GM23338 (cell line): ENCODE results near the gene HK1. TPM values are rescaled to one million over a fixed set of nuclear protein-coding genes. Genes with fewer than 3 reads are reported as not detected.
A peak's percentile ranks its signal among the peaks of the same experiment; 100 is the strongest.

ENCODE experiments used
- ATAC-seq: fragments of 200-7000 bp; cut with Tn5 transposase; 3 replicates; pipeline ENCODE4 v1.9.1; 2020
- DNase-seq: peaks from one replicate; pipeline ENCODE4 v3.0.0-alpha.2; 2015; ENCODE audit warnings: low spot score
- H2AFZ ChIP-seq: fragments of 200-600 bp; sonication (generic); 2 replicates; pipeline ENCODE4 v1.8.0; 2016; ENCODE audit warnings: antibody characterized with exemption, mild to moderate bottlenecking, moderate library complexity
- H3F3A ChIP-seq: fragments of 200-600 bp; sonication (generic); replicated peaks from 2 replicates; pipeline ENCODE4 v1.8.0; 2017; ENCODE audit warnings: antibody characterized with exemption, mixed run types, low read depth
- H3K27ac ChIP-seq: fragments of 200-600 bp; sonication (generic); 2 replicates; pipeline ENCODE4 v1.6.1; 2016; ENCODE audit warnings: low read depth
- H3K27me3 ChIP-seq: fragments of 200-600 bp; sonication (generic); 2 replicates; pipeline ENCODE4 v1.8.0; 2016; ENCODE audit warnings: mild to moderate bottlenecking, mixed run types, moderate library complexity; ENCODE audit not compliant: insufficient read depth
- H3K36me3 ChIP-seq: fragments of 200-600 bp; sonication (generic); 2 replicates; pipeline ENCODE4 v1.8.0; 2016; ENCODE audit warnings: mild to moderate bottlenecking; ENCODE audit not compliant: insufficient read depth
- H3K4me1 ChIP-seq: fragments of 200-600 bp; sonication (generic); 2 replicates; pipeline ENCODE4 v1.8.0; 2016; ENCODE audit warnings: mild to moderate bottlenecking, moderate library complexity; ENCODE audit not compliant: insufficient read depth
- H3K4me2 ChIP-seq: fragments of 200-600 bp; sonication (generic); 2 replicates; pipeline ENCODE4 v1.7.1; 2017; ENCODE audit warnings: mixed run types
- H3K4me3 ChIP-seq: fragments of 200-600 bp; sonication (generic); 2 replicates; pipeline ENCODE4 v1.6.1; 2016; ENCODE audit warnings: mixed run types
- H3K79me2 ChIP-seq: fragments of 200-600 bp; sonication (generic); replicated peaks from 2 replicates; pipeline ENCODE4 v1.8.0; 2017; ENCODE audit warnings: mild to moderate bottlenecking; ENCODE audit not compliant: insufficient read depth
- H3K9me2 ChIP-seq: fragments of 200-600 bp; sonication (generic); 2 replicates; pipeline ENCODE4 v1.8.0; 2017; ENCODE audit not compliant: insufficient read depth
- H4K20me1 ChIP-seq: fragments of 200-600 bp; sonication (generic); replicated peaks from 2 replicates; pipeline ENCODE4 v1.8.0; 2017; ENCODE audit warnings: mild to moderate bottlenecking; ENCODE audit not compliant: insufficient read depth
- H3K27ac Mint-ChIP-seq: 2 replicates; pipeline ENCODE4 v1.8.0; 2020; ENCODE audit warnings: inconsistent platforms, mild to moderate bottlenecking, moderate library complexity, mixed read lengths
- H3K27me3 Mint-ChIP-seq: 3 replicates; pipeline ENCODE4 v1.8.0; 2022; ENCODE audit warnings: low read depth, mild to moderate bottlenecking, moderate library complexity, mixed read lengths, inconsistent platforms; ENCODE audit not compliant: insufficient read depth, poor library complexity
- H3K36me3 Mint-ChIP-seq: 3 replicates; pipeline ENCODE4 v1.8.0; 2021; ENCODE audit warnings: low read depth, mild to moderate bottlenecking, inconsistent platforms, moderate library complexity, mixed read lengths
- H3K4me1 Mint-ChIP-seq: 3 replicates; pipeline ENCODE4 v1.8.0; 2020; ENCODE audit warnings: mild to moderate bottlenecking, inconsistent platforms, mixed read lengths
- H3K4me3 Mint-ChIP-seq: 3 replicates; pipeline ENCODE4 v1.8.0; 2021; ENCODE audit warnings: moderate library complexity, mild to moderate bottlenecking, inconsistent platforms, mixed read lengths
- H3K9me3 Mint-ChIP-seq: 3 replicates; pipeline ENCODE4 v1.8.0; 2020; ENCODE audit warnings: moderate library complexity, mild to moderate bottlenecking, inconsistent platforms, mixed read lengths
- CREB1 ChIP-seq: fragments of 250-450 bp; sonication (Bioruptor Pico); IDR thresholded peaks from 2 replicates; pipeline ENCODE4 v1.5.0; 2020; ENCODE audit warnings: low read depth, mild to moderate bottlenecking, moderate library complexity
- EZH2 ChIP-seq: fragments of 200-600 bp; sonication (generic); IDR thresholded peaks from one replicate; pipeline ENCODE4 v1.8.0; 2017; ENCODE audit warnings: antibody characterized with exemption, mild to moderate bottlenecking, low read depth; ENCODE audit not compliant: unreplicated experiment
- EZH2phosphoT487 ChIP-seq: fragments of 200-600 bp; sonication (generic); IDR thresholded peaks from one replicate; pipeline ENCODE4 v1.8.1; 2018; ENCODE audit warnings: antibody characterized with exemption; ENCODE audit not compliant: unreplicated experiment
- JUNB ChIP-seq: IDR thresholded peaks from one replicate; pipeline ENCODE4 v1.6.1; 2016; ENCODE audit warnings: antibody characterized with exemption; ENCODE audit not compliant: unreplicated experiment
- NANOG ChIP-seq: IDR thresholded peaks from 2 replicates; pipeline ENCODE4 v1.6.1; 2016; ENCODE audit warnings: antibody characterized with exemption, borderline replicate concordance
- POLR2AphosphoS5 ChIP-seq: IDR thresholded peaks from 2 replicates; pipeline ENCODE4 v1.6.1; 2016; ENCODE audit warnings: antibody characterized with exemption, low read depth
- STAT1 ChIP-seq: IDR thresholded peaks from one replicate; pipeline ENCODE4 v1.6.1; 2016; ENCODE audit warnings: antibody characterized with exemption; ENCODE audit not compliant: unreplicated experiment
- ZNF114 ChIP-seq: fragments of 250-450 bp; sonication (Bioruptor Pico); IDR thresholded peaks from 2 replicates; pipeline ENCODE4 v1.5.0; 2020; ENCODE audit warnings: mild to moderate bottlenecking, moderate library complexity
- ZNF331 ChIP-seq: fragments of 250-450 bp; sonication (Bioruptor Pico); IDR thresholded peaks from 2 replicates; pipeline ENCODE4 v1.5.0; 2020; ENCODE audit warnings: low read depth, mild to moderate bottlenecking, moderate library complexity
- polyA plus RNA-seq: library from polyadenylated mRNA; unstranded; fragments of >200 nt; fragmentation: Nextera tagmentation; extraction: Ambion mirVana; gene quantifications from 2 replicates; pipeline ENCODE4 v1.2.1, GENCODE V29; 2016
- total RNA-seq: library from RNA; depleted of rRNA; stranded (reverse); fragments of >200 nt; shearing (Covaris generic); gene quantifications from 2 replicates; pipeline ENCODE4 v1.2.3, GENCODE V29; 2014
- TF ChIP-seq, protein P1 (sequence below): IDR thresholded peaks from one replicate; pipeline ENCODE4 v1.6.1; 2018; ENCODE audit warnings: antibody characterized with exemption; ENCODE audit not compliant: unreplicated experiment
- TF ChIP-seq, protein P2 (sequence below): fragments of 250-450 bp; sonication (Bioruptor Pico); IDR thresholded peaks from 2 replicates; pipeline ENCODE4 v1.5.0; 2020; ENCODE audit warnings: mild to moderate bottlenecking, moderate library complexity
- TF ChIP-seq, protein P3 (sequence below), 2 experiments: fragments of 200-600 bp in 1 of 2; sonication (generic) in 1 of 2; conservative IDR thresholded peaks; 2 replicates each; pipeline versions ENCODE4 v1.5.1 to v1.6.1; 2016 to 2017; ENCODE audit warnings: antibody characterized with exemption in 2 of 2, low read depth in 2 of 2, mild to moderate bottlenecking in 2 of 2, moderate library complexity in 1 of 2

HK1 gene
- total and polyA plus RNA-seq, 2 experiments from 2014 or later, result 76.6 to 229 TPM

DNA sequence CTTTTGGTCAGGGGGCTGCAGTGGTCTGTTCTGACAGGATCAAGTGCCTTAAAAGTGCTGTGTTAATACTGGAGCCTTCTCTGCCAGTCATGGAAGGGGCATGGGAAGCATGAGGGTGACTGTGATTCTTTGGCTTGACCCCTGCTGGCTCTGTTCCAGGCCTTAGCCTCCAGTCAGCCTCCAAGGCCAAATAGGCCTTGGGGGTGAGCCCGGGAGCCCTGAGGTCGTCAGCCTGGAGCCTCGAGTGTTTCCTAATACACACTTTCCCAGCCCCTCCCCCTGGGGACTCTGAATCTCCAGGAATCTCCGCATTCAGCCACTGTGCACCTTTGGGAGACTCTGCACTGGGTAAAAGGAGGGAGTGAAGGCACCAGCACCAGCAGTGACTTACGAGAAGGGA is 48.2 kb upstream of the HK1 start:
- H3K9me2 ChIP-seq, result no peaks in the 10 kb centered on the region
- no peak overlapping the region for H3K4me2 ChIP-seq
- Mint-ChIP-seq H3K4me1 (peaks cover 18% of the 10 kb centered on the region), H3K27ac (no peak overlapping the region; the same call in 1 of the 2 replicates), H3K27me3 (peaks cover 6% of the 10 kb centered on the region), H3K4me3 (no peak overlapping the region), H3K36me3 (no peaks in the 10 kb centered on the region), H3K9me3 (no peaks in the 10 kb centered on the region)
- no peaks in the 10 kb centered on the region for H3K27me3 ChIP-seq
- no peaks in the 10 kb centered on the region for H4K20me1 ChIP-seq
- peak overlapping the region; percentile 47; the same call in 1 of the 2 replicates for H2AFZ ChIP-seq
- no peaks in the 10 kb centered on the region; the same call in 1 of the 2 replicates for H3K36me3 ChIP-seq
- TF ChIP-seq JUNB (no peak), NANOG (no peak), STAT1 (no peak), POLR2AphosphoS5 (no peak), EZH2phosphoT487 (no peak), EZH2 (no peak), ZNF114 (CRISPR knock-in tag) (no peak), CREB1 (CRISPR knock-in tag) (no peak), ZNF331 (CRISPR knock-in tag) (no peak)
- TF ChIP-seq, protein P1, sequence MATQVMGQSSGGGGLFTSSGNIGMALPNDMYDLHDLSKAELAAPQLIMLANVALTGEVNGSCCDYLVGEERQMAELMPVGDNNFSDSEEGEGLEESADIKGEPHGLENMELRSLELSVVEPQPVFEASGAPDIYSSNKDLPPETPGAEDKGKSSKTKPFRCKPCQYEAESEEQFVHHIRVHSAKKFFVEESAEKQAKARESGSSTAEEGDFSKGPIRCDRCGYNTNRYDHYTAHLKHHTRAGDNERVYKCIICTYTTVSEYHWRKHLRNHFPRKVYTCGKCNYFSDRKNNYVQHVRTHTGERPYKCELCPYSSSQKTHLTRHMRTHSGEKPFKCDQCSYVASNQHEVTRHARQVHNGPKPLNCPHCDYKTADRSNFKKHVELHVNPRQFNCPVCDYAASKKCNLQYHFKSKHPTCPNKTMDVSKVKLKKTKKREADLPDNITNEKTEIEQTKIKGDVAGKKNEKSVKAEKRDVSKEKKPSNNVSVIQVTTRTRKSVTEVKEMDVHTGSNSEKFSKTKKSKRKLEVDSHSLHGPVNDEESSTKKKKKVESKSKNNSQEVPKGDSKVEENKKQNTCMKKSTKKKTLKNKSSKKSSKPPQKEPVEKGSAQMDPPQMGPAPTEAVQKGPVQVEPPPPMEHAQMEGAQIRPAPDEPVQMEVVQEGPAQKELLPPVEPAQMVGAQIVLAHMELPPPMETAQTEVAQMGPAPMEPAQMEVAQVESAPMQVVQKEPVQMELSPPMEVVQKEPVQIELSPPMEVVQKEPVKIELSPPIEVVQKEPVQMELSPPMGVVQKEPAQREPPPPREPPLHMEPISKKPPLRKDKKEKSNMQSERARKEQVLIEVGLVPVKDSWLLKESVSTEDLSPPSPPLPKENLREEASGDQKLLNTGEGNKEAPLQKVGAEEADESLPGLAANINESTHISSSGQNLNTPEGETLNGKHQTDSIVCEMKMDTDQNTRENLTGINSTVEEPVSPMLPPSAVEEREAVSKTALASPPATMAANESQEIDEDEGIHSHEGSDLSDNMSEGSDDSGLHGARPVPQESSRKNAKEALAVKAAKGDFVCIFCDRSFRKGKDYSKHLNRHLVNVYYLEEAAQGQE, result no peak
- TF ChIP-seq, protein P2, sequence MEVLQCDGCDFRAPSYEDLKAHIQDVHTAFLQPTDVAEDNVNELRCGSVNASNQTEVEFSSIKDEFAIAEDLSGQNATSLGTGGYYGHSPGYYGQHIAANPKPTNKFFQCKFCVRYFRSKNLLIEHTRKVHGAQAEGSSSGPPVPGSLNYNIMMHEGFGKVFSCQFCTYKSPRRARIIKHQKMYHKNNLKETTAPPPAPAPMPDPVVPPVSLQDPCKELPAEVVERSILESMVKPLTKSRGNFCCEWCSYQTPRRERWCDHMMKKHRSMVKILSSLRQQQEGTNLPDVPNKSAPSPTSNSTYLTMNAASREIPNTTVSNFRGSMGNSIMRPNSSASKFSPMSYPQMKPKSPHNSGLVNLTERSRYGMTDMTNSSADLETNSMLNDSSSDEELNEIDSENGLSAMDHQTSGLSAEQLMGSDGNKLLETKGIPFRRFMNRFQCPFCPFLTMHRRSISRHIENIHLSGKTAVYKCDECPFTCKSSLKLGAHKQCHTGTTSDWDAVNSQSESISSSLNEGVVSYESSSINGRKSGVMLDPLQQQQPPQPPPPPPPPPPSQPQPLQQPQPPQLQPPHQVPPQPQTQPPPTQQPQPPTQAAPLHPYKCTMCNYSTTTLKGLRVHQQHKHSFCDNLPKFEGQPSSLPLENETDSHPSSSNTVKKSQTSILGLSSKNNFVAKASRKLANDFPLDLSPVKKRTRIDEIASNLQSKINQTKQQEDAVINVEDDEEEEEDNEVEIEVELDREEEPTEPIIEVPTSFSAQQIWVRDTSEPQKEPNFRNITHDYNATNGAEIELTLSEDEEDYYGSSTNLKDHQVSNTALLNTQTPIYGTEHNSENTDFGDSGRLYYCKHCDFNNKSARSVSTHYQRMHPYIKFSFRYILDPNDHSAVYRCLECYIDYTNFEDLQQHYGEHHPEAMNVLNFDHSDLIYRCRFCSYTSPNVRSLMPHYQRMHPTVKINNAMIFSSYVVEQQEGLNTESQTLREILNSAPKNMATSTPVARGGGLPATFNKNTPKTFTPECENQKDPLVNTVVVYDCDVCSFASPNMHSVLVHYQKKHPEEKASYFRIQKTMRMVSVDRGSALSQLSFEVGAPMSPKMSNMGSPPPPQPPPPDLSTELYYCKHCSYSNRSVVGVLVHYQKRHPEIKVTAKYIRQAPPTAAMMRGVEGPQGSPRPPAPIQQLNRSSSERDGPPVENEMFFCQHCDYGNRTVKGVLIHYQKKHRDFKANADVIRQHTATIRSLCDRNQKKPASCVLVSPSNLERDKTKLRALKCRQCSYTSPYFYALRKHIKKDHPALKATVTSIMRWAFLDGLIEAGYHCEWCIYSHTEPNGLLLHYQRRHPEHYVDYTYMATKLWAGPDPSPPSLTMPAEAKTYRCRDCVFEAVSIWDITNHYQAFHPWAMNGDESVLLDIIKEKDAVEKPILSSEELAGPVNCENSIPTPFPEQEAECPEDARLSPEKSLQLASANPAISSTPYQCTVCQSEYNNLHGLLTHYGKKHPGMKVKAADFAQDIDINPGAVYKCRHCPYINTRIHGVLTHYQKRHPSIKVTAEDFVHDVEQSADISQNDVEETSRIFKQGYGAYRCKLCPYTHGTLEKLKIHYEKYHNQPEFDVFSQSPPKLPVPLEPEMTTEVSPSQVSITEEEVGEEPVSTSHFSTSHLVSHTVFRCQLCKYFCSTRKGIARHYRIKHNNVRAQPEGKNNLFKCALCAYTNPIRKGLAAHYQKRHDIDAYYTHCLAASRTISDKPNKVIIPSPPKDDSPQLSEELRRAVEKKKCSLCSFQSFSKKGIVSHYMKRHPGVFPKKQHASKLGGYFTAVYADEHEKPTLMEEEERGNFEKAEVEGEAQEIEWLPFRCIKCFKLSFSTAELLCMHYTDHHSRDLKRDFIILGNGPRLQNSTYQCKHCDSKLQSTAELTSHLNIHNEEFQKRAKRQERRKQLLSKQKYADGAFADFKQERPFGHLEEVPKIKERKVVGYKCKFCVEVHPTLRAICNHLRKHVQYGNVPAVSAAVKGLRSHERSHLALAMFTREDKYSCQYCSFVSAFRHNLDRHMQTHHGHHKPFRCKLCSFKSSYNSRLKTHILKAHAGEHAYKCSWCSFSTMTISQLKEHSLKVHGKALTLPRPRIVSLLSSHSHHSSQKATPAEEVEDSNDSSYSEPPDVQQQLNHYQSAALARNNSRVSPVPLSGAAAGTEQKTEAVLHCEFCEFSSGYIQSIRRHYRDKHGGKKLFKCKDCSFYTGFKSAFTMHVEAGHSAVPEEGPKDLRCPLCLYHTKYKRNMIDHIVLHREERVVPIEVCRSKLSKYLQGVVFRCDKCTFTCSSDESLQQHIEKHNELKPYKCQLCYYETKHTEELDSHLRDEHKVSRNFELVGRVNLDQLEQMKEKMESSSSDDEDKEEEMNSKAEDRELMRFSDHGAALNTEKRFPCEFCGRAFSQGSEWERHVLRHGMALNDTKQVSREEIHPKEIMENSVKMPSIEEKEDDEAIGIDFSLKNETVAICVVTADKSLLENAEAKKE (CRISPR knock-in tag), result no peak
- TF ChIP-seq, protein P3, sequence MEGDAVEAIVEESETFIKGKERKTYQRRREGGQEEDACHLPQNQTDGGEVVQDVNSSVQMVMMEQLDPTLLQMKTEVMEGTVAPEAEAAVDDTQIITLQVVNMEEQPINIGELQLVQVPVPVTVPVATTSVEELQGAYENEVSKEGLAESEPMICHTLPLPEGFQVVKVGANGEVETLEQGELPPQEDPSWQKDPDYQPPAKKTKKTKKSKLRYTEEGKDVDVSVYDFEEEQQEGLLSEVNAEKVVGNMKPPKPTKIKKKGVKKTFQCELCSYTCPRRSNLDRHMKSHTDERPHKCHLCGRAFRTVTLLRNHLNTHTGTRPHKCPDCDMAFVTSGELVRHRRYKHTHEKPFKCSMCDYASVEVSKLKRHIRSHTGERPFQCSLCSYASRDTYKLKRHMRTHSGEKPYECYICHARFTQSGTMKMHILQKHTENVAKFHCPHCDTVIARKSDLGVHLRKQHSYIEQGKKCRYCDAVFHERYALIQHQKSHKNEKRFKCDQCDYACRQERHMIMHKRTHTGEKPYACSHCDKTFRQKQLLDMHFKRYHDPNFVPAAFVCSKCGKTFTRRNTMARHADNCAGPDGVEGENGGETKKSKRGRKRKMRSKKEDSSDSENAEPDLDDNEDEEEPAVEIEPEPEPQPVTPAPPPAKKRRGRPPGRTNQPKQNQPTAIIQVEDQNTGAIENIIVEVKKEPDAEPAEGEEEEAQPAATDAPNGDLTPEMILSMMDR (conservative IDR thresholded peaks at IDR 0.05; ENCODE audit: low read depth in 2 of 2), result no peak
- ATAC-seq, result no peak
- no peaks in the 10 kb centered on the region for H3F3A ChIP-seq
- H3K79me2 ChIP-seq, result no peaks in the 10 kb centered on the region
- no peak overlapping the region for H3K4me3 ChIP-seq
- H3K27ac ChIP-seq, result no peak overlapping the region
- DNase-seq, result no peak
- peaks cover 10% of the 10 kb centered on the region for H3K4me1 ChIP-seq
